GM18870 (cell line): ENCODE data around the gene AFF2.

Experiments
- ATAC-seq: cut with Tn5 transposase; IDR thresholded peaks from one replicate; pipeline ENCODE4 v1.9.1; 2021; ENCODE audit warnings: moderate library complexity; ENCODE audit not compliant: unreplicated experiment

Gene AFF2

DNA sequence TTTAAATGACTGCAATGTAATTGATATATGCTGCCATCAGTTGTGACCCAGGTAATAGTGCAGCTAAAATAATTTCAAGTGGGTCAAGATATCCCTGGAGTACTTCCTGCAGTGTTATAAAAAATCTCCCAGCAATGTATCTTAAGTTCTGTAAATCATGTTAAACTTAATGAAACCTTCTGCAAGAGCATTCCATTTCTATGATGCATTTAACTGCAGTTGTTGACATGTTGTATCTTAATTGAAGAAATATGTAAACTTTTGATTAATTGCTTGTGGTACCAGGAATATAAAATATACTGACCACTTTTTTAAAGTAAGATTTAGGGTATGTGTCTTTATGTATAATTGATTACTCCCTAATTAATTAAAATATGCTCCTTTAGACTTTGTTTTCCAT, 213.6 kb downstream of the AFF2 start:
- no peak for ATAC-seq

DNA sequence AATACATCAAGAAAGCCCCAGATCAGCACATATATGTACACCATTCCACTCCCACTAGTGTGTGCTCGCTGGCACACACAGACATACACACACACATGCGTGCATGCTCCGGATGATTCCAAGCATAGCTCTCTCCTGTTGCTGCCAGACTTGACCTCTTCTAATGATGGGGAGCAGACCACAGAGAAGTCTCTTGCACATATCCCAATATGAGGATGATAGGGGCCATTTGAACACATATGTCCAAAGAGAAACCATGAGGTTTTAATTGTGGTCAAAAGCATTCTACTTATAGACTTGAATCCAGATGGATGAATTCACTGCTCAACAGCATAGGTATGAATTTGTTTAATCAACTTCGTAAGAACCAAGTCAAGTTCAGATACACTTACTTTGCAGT, 214.9 kb downstream of the AFF2 start:
- ATAC-seq = no peak

DNA sequence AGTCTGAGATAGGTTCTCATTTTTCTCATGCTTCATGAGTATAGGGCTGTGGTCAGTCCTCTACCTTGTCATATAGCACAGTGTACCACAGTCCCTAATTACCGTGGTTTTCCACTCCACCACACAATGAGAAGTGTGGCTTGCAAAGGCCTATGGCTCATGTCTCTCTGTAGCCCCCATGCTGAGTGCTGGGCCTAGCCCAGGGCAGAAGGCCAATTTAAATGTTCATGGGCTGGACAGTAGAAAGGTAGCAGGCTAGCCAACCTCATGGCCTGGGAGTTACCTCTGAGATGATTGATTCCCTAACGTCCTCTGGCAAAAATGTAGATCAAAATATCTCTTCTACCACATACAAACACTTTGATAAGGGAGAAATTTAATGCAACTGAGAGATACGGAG, 222.5 kb downstream of the AFF2 start:
- ATAC-seq = no peak

DNA sequence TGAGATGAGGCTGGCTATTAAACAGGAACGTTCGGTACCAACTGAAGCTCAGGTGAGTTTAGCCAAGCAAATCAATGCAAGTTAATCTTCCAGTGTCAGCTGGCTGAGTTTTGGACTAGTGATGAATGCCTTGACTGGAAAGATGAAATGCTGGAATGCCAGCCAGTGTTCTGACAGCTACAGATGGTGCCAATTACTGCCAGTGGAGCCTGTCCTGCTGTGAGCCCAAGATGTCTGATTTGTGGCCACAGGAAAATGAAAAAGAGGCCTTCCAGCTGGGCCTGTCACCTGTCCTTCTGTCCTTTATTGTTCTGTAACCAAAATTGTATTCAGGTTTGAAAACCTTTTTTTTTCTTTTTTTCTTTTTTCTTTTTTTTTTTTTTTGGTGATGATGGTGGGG, 223.1 kb downstream of the AFF2 start:
- no peak for ATAC-seq

DNA sequence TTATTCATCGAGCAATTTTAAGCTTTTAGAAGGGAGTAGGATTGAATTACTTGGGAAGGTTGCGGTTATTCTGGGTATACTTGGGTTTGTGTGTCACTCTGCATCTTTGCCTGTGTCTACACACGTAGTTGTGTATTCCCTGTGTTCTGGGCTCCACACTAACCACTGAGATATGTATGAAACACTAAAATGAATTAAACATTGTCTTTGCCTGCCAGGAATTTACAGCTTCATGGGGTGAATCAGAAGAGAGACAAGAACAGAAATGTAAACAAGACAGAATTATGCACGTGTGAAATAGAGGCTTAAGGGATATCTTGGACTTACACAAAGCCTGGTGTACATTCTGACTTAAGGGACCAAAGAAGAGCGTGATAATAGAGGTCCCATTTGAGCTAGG, 228.5 kb downstream of the AFF2 start:
- ATAC-seq = no peak

DNA sequence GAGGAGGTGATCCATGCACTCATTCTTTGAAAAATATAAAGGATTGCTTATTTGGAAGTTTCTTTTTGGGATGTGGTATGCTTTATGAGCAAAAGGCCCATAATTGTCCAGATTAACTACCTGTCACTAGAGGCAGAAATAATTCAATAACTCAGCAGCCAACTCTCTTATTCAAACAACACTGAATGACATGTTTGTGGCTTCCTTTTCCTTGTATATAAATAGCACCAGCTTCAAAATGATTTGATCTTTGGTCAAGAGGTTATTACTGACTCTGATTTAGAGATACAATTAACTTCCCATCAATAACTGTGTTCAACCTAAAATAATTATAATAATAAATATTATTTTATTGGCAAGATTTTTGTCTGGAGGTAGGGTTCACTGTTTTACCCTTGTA, 232.3 kb downstream of the AFF2 start:
- no peak for ATAC-seq

DNA sequence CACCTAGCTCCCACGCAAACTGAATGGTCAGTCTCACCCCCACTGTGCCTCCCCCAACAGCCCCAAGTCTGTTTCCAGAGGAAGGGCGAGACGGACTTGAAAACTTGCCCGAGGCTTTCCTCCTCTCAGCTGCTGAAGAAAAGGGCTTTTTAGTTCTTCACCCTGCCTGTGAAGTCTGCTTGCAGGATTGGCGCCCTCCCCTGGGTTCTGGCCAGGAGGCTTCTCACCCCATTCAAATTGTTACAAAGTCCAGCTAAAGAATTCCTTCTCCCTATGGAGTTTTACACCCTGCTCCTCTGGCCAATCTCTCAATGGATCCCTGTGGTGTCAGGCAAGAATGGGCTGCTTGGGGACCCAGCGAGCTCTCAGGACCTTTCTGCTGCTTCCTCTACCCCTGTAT, 241.0 kb downstream of the AFF2 start:
- ATAC-seq = no peak

DNA sequence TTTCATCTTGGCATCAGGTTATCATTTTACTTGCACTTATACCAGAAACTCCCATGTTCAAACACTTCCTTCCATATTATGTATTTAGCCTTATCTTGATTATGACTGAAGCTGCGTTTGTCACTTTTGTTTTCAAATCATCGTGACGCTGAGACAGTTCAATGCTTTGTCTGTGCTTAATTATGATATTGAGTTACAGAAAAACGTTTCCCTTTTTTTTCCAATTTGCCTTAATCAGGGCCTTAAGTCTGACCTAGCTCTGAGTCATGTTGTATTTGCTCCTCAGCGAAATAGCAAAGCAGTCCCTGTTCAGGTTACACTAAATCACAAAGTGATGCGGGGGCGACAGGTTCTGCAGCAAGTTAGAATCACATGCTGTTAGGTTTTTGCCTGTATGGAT, 254.7 kb downstream of the AFF2 start:
- no peak for ATAC-seq

DNA sequence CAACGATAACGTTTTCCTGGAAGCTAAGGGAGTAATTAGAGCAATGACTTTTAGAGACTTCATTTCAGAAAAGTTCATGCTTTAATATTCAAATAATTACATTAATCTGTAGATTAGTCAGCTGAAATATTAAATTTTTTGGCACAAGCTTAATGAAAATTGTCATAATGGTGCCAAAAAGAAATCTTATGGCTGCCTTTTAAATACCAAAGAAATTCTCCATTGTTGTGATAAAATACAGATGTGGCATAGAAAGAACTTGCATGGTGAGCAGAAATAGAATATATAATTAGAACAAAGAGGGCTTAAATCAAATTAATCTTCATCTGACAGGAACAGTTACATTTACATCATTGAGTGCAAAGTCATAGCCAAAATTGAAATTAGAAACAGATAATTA, 263.5 kb downstream of the AFF2 start:
- no peak for ATAC-seq

DNA sequence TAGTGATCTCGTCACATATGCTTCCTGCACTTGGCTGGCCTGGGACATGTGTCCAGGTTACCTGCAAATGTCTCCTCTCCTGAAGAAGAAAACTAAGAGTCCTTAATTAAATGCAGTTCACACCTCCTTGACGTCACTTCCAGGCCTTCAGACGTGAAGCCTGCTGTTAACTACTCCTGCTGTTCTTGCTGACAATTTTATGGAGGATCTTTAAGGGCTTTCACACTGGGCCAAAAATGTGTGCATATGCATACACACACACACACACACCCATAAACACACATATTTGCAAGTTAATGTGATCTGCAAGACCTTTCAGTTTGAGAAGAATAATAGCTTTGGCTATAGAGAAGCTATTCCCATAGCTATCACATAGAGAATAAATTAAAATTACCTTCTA, 267.9 kb downstream of the AFF2 start:
- no peak for ATAC-seq

DNA sequence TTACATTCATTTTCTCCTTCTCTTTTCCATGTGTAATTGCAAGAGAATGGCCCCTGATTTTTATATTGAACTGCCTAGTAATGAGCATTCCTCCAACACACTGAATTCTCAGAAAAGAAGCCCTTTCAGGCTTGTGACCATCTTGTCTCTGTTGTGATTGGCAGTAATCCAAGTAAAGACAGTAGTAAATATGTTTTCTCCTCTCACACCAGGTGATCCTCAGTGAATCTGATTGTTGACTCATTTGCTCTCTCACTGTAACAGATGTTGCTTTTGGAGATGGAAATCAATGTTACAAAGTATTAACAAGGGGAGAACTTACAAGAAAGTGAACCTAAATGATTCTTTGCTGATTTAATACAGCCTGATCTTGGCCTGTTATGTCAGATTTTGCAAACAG, 271.0 kb downstream of the AFF2 start:
- ATAC-seq = no peak

DNA sequence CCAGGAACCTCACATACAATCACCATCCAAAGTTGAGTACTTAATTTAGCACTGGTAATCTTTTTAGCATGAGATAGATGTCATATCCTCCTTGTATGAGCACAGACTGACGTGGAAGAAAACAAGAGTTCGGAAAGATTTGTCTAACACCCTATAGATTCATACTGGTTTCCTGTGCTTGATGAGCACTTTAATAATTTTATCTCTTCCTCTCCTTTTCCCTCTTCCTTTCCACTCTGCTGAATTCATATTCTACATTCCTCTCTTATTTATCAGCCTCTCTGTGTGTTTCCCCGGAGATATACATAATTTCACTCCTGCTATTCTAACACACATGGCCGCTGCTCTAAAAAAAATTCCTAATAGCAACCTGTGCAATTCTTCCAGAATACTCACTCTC, 273.9 kb downstream of the AFF2 start:
- no peak for ATAC-seq

DNA sequence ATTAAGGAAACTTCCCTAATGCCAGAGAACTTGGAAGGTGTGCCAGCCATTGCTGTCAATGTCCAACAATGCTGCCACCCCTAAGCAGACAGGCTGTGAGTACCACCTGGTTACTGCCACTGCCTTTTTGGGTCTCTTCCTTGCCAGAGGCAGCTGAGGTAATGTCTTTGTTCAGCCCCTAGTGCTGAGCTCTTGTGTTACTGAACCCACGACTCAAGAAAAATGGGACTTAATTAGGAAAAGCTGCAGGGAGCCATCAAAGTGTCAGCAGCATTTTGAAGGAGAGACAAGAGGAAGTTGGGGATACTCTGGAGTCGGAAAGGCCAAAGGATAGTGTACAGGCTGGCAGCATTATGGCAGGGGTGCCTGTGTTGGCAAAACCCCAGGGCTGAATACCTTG, 283.7 kb downstream of the AFF2 start:
- ATAC-seq = no peak

DNA sequence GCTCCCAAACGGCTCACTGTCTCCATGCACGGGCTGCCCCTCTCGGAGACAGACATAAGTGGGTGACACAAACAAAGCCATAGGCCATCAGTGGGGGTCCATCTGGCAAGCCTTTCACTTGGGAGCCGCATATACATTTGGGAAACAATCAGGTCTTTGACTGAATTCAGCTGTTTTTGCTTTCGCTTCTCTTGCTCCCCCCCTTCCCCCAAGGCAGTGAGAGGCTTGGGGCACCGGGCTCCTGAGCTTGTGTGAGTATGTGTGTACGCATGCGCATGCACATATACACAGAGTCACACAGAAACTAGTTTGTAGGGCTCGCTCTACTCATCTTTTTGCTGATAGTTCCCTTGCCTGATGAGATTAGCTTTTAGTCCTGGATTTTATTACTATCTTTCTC, 284.4 kb downstream of the AFF2 start:
- ATAC-seq = no peak

DNA sequence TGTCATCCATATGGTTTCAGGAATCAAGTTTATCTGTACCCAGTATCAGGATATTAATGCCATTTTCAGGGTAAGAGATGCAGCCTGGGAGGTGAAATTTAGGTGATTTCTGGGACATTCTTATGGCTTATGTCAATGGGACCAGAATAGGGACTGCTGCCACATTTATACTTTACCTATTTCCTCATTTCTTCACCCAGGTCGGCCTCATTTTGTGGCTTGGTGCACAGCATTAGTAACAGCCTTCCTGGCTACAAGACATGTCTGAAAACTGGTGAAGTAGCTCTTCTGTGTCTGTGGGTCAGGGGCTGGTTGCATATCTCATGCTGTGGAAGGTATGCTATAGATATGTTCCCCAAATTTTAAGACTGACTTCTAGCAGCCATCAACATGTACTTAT, 284.8 kb downstream of the AFF2 start:
- ATAC-seq = no peak

DNA sequence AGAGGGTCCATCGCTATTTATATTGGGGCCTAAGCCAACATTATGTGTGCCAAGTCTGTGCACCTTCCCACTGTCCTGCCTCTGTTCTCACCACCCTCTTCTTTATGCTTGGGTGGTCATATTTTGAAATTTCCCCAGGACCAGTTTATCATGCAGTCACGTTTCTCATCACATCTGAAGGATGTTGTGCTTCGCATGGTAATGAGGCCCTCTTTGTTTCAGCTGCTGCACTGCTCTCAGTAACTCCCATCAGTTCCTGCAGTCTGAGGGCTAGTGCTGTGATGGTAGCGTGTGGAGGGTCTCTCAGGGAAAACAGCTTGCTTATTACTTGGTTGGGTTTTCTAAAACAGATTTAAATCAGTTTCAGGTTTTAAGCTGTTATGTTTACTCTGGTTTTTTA, 288.0 kb downstream of the AFF2 start:
- no peak for ATAC-seq

DNA sequence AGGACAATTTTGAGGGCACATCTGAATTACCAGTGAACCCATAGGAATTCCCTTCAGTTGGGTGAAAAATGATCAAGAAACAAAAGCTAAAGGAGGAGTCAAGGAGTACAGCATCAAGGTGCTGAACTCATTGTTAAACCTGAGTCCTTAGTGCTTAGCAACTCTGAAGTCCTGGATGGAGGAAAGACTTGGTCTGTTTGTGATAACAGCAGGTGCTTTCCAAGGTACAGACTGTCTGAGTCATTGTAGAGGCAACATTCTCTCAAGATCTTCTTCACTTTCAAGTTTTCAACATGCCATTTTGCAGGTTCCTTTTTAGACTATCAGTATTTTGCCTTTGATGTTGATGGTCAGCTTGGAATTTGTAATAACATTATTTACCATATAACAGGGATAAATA, 293.9 kb downstream of the AFF2 start:
- no peak for ATAC-seq

DNA sequence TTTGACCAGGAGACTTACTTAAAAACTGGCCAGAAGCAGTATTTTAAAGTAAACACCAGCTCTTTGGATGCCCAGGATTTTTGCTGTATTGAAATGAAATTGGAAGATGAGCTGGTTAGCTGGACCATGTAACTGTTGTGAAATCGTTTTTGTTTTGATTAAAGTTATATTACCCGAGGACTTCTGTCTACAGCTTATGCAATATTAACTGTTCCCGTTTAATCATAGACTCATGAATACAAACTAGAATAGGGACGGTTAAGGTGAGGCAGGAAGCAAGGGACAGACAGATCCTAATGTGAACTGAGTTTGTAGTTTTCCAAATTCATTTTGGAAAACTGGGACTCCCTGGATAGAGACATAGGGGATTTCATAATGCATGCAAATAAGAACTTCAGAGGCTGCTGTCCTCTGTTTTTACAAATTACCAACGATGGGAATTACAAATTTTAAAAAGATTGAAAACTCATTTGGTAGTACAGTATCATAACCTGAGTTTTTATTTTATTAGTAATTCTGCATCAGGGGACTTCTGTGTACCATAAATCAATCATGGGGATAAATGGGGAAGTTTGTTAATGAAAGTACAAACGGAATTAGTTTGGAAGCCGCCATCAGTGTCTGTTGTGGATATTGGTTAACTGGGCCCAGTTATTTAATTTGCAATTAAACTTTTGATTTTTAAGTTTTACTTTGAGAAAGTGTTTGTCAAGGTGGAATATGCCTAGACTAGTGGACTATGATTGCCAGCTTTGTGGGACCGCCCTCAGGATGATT, 304.4 kb downstream of the AFF2 start:
- no peak for ATAC-seq

DNA sequence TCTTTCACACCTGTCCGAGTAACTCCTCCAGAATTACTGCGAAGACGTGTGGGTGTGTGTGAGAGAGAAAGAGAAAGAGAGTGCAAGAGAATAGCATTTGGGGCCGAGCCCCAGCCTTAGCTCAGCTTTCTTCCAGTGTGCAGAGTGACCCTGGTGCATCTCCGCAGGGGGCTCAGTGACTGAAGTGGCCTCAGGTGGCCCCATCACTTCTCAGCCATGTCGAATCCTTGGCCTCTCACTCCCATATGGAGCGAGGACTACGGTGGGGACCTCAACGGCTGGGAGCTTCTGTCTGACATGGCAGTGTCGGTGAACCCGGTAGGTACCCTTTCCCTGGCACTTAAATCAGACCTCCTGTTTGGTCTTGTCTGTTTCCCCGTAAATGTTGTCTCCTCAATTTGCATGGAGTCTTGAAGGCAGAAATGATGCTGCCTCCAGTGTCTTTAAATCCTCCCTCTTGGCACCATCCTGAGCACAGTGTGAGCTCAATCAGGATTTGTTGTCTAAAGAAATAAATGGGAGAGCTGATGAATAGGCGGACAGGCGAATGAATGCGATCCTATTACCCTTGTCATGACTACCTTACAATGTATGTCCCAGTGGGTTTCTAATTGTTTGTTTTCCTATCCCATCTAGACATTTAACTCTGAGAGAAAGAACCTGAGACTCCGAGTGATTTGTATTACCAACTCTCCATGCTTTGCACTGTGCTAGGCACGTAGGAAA, 305.9 kb downstream of the AFF2 start:
- no peak for ATAC-seq

DNA sequence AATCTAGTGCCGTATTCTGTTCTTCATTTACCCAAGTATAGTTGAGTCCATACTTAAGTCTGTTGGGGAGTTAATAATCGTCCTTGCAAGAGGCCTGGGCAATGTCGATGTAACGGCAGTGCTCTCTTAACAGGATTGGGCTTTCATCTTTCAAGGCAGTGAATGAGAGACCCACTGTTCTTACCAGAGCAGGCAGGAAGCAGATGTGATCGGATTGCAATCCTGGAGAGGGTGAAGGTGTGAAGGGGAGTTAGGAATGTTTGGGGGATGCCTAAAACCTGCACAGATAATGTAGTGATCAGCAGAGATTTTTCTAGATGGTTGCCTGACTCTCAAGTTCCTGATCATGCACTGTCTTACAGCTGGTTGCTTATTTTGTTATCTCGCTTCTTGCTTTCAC, 308.4 kb downstream of the AFF2 start:
- no peak for ATAC-seq

DNA sequence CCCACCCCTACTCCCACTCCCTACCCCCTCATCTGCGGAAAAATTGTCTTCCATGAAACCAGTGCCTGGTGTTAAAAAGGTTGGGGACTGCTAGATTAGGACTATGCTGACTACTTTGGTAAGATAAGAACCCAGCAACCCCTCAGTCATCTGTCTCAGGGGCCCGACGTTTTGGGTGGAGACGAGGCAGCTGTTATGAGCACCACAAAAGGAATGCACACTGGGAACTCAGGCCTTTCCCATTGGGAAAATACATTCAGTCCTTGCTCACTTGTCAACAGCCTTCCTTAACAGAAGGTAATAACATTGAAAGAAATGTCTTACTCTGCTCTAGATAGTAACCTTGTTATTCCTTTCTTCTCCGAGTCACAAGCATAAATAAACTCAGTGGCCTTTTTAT, 310.8 kb downstream of the AFF2 start:
- no peak for ATAC-seq

DNA sequence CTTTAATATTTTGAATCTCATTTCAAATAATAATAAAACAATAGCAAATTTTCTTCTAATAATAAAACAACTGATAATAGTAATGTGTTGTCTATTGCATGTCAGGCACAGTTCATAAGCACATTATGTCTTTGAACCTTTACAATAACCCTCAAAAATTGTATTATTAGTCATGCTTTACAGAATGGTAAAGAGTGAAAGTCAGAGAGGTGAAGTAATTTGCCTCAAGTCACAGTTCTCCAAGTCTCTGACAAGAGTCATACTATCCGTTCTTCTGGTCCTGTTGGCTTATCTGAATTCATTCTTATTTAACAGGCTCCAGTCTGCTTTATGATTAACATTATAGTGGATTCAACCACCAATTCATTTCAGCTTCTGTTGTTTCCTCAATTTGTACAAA, 313.0 kb downstream of the AFF2 start:
- no peak for ATAC-seq

DNA sequence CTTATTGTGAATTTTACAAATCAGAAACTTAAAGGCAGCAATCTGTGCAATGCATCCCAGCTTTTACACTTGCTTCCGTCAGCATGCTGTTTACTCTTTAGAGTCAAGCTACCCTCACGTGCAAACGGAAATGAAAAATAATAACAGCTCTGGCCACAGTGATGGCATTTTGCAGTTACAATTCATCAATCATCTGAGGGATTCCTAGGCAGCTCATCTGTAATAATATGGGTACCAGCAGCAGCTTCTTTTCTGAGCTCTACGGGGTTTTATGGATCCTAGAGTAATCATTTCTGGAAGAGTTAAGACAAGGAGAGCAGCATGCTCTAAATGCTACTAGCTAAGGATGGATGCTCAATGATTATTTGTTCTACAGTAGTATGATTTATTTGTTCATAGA, 313.6 kb downstream of the AFF2 start:
- no peak for ATAC-seq
